ENCODE measurements around the gene SPAG16. TPM values are rescaled to one million over a fixed set of nuclear protein-coding genes. Genes with fewer than 3 reads are reported as not detected.

Gene SPAG16
- total RNA-seq, 1 experiment from 2014 or later = 13.0 TPM

GRCh38 chr2:214293593-214293992 lies 1009.3 kb downstream of the SPAG16 start:
- no peak overlapping the region for H3K4me3 ChIP-seq (ENCODE audit: low read depth in 2 of 2, low read length in 2 of 2)
- TF ChIP-seq TCF7L2 (IDR thresholded peaks at IDR 0.05; ENCODE audit: low read depth, low read length) (no peak), CTCF (IDR thresholded peaks at IDR 0.05) (no peak), REST (IDR thresholded peaks at IDR 0.05; ENCODE audit: insufficient read depth in 1 of 2, low read depth in 2 of 2, low read length in 1 of 2) (no peak), POLR2AphosphoS5 (IDR thresholded peaks at IDR 0.05; ENCODE audit: low read depth, low read length) (no peak)
- no peaks in the 10 kb centered on the region for H3K27me3 ChIP-seq (ENCODE audit: control insufficient read depth, insufficient read depth, low read length)
- H3K9me3 ChIP-seq (ENCODE audit: control insufficient read depth, insufficient read depth, low read depth, low read length) = peaks cover 7% of the 10 kb centered on the region; the same call in 1 of the 2 replicates
- no peak overlapping the region for H3K27ac ChIP-seq (ENCODE audit: low read length)
- no peaks in the 10 kb centered on the region for H3K4me1 ChIP-seq (ENCODE audit: control insufficient read depth, insufficient read depth, low read length)
- intact Hi-C loops (cut with micrococcal nuclease; ENCODE audit: unreplicated experiment) = no loop called here
- ATAC-seq (no peak), DNase-seq (ENCODE audit: low read depth, low spot score) (no peak)
- H3K36me3 ChIP-seq (ENCODE audit: control insufficient read depth, insufficient read depth, low read length) = no peaks in the 10 kb centered on the region
- ChIA-PET CTCF (no interaction called here), POLR2A (no interaction called here)
- in situ Hi-C loops (cut with HindIII; ENCODE audit: low pct_unique_long_range_greater_than_20kb, low sequenced_read_pairs) = no loop called here
- BruUV-seq (replicated peaks) = no TSS peak

- Histone ChIP-seq H3K27me3 (ENCODE audit: control insufficient read depth, insufficient read depth, low read length) (no peaks in the 10 kb centered on the region), H3K4me3 (ENCODE audit: low read depth in 2 of 2, low read length in 2 of 2) (no peak overlapping the region), H3K4me1 (ENCODE audit: control insufficient read depth, insufficient read depth, low read length) (no peaks in the 10 kb centered on the region), H3K27ac (ENCODE audit: low read length) (no peak overlapping the region), H3K36me3 (ENCODE audit: control insufficient read depth, insufficient read depth, low read length) (no peaks in the 10 kb centered on the region), H3K9me3 (ENCODE audit: control insufficient read depth, insufficient read depth, low read depth, low read length) (peaks cover 7% of the 10 kb centered on the region; the same call in 1 of the 2 replicates)
- in situ Hi-C loops (cut with HindIII; ENCODE audit: low pct_unique_long_range_greater_than_20kb, low sequenced_read_pairs) = no loop called here
- TF ChIP-seq POLR2AphosphoS5 (IDR thresholded peaks at IDR 0.05; ENCODE audit: low read depth, low read length) (no peak), REST (IDR thresholded peaks at IDR 0.05; ENCODE audit: insufficient read depth in 1 of 2, low read depth in 2 of 2, low read length in 1 of 2) (no peak), CTCF (IDR thresholded peaks at IDR 0.05) (no peak), TCF7L2 (IDR thresholded peaks at IDR 0.05; ENCODE audit: low read depth, low read length) (no peak)
- ChIA-PET CTCF (no interaction called here), POLR2A (no interaction called here)
- ATAC-seq (no peak), DNase-seq (ENCODE audit: low read depth, low spot score) (no peak)
- intact Hi-C loops (cut with micrococcal nuclease; ENCODE audit: unreplicated experiment) = no loop called here
- no TSS peak for BruUV-seq (replicated peaks)
These were observed 1010.2 kb downstream of the SPAG16 start for GRCh38 chr2:214294426-214294825.

Measured in Panc1 (cell line).